ENCODE measurements around the gene PLEKHG1.

PLEKHG1 gene

GRCh38 chr6:150641398-150642139 is 41.9 kb downstream of the PLEKHG1 start:
- WGBS (ENCODE audit: extremely low coverage, insufficient coverage, insufficient read length), result no CpG with 5 or more reads among the region's 6 CpGs
- Histone ChIP-seq H3K79me2 (ENCODE audit: control insufficient read depth, insufficient read depth, low read length, poor library complexity) (no peaks in the 10 kb centered on the region), H2BK5ac (ENCODE audit: low read depth, low read length, poor library complexity) (no peak overlapping the region), H4K91ac (ENCODE audit: low read depth, low read length) (no peak overlapping the region), H3K4ac (ENCODE audit: low read depth, low read length) (no peak overlapping the region), H4K12ac (ENCODE audit: low read depth, low read length) (no peak overlapping the region), H3K9me3 (ENCODE audit: insufficient read depth, low read depth, low read length) (no peaks in the 10 kb centered on the region), H2AK5ac (ENCODE audit: low read length) (no peak overlapping the region), H3K4me1 (ENCODE audit: control insufficient read depth in 1 of 2, insufficient read depth in 2 of 2, low read length in 2 of 2) (no peaks in the 10 kb centered on the region), H2BK120ac (ENCODE audit: insufficient read depth, low read length, poor library complexity) (no peak overlapping the region), H3K18ac (ENCODE audit: low read length) (no peak overlapping the region), H3K23ac (ENCODE audit: low read length) (no peak overlapping the region), H3K4me3 (ENCODE audit: low read depth, low read length) (no peak overlapping the region), H3K9ac (ENCODE audit: low read length) (no peak overlapping the region), H4K8ac (ENCODE audit: low read depth, low read length) (no peak overlapping the region), H3K4me2 (ENCODE audit: low read length) (no peak overlapping the region), H3K36me3 (ENCODE audit: control insufficient read depth in 1 of 2, insufficient read depth in 2 of 2, low read length in 2 of 2) (no peaks in the 10 kb centered on the region), H2AFZ (ENCODE audit: insufficient read depth, low read length, poor library complexity) (no peak overlapping the region), H3K14ac (ENCODE audit: low read length) (no peak overlapping the region), H2BK12ac (ENCODE audit: low read length) (no peak overlapping the region), H3K27me3 (ENCODE audit: insufficient read depth, low read length) (no peaks in the 10 kb centered on the region), H3K27ac (ENCODE audit: low read depth, low read length) (no peak overlapping the region), H3K79me1 (ENCODE audit: low read length) (no peaks in the 10 kb centered on the region)
- DNase-seq, result no peak

DNA sequence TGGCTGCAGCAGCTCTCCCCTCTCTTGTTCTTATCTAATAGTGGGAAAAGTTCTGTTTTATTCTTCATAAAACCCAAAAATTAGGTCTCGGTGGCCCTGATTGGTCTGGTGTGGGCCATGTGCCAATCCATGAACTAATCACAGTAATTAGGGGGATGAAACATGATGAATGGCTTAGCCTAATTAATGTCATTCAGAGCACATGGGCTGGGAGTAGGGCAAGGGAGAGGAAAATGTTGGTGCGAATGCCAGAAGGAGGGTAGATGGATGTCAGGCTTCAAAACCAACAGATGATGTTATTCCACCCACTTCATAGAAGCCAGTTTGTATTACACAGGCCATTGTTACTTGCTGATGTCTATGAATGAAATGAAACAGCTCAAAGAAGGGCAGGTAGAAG is 46.5 kb downstream of the PLEKHG1 start:
- no peak overlapping the region for H4K8ac ChIP-seq (ENCODE audit: low read depth, low read length)
- no peak overlapping the region for H2BK120ac ChIP-seq (ENCODE audit: insufficient read depth, low read length, poor library complexity)
- H3K23ac ChIP-seq (ENCODE audit: low read length), result no peak overlapping the region
- H2BK12ac ChIP-seq (ENCODE audit: low read length), result no peak overlapping the region
- no peaks in the 10 kb centered on the region for H3K4me1 ChIP-seq (ENCODE audit: control insufficient read depth in 1 of 2, insufficient read depth in 2 of 2, low read length in 2 of 2)
- no peaks in the 10 kb centered on the region for H3K36me3 ChIP-seq (ENCODE audit: control insufficient read depth in 1 of 2, insufficient read depth in 2 of 2, low read length in 2 of 2)
- H3K79me1 ChIP-seq (ENCODE audit: low read length), result no peaks in the 10 kb centered on the region
- H3K4me2 ChIP-seq (ENCODE audit: low read length), result no peak overlapping the region
- DNase-seq, result no peak
- no peak overlapping the region for H3K4ac ChIP-seq (ENCODE audit: low read depth, low read length)
- H3K79me2 ChIP-seq (ENCODE audit: control insufficient read depth, insufficient read depth, low read length, poor library complexity), result no peaks in the 10 kb centered on the region
- H2AK5ac ChIP-seq (ENCODE audit: low read length), result no peak overlapping the region
- H3K9ac ChIP-seq (ENCODE audit: low read length), result no peak overlapping the region
- H3K27me3 ChIP-seq (ENCODE audit: insufficient read depth, low read length), result no peaks in the 10 kb centered on the region
- H4K91ac ChIP-seq (ENCODE audit: low read depth, low read length), result no peak overlapping the region
- H4K12ac ChIP-seq (ENCODE audit: low read depth, low read length), result no peak overlapping the region
- no peak overlapping the region for H3K27ac ChIP-seq (ENCODE audit: low read depth, low read length)
- H3K4me3 ChIP-seq (ENCODE audit: low read depth, low read length), result no peak overlapping the region
- no peaks in the 10 kb centered on the region for H3K9me3 ChIP-seq (ENCODE audit: insufficient read depth, low read depth, low read length)
- H2AFZ ChIP-seq (ENCODE audit: insufficient read depth, low read length, poor library complexity), result no peak overlapping the region
- no CpG with 5 or more reads among the region's 2 CpGs for WGBS (ENCODE audit: extremely low coverage, insufficient coverage, insufficient read length)
- no peak overlapping the region for H3K18ac ChIP-seq (ENCODE audit: low read length)
- no peak overlapping the region for H3K14ac ChIP-seq (ENCODE audit: low read length)
- H2BK5ac ChIP-seq (ENCODE audit: low read depth, low read length, poor library complexity), result no peak overlapping the region

- H3K18ac ChIP-seq (ENCODE audit: low read length), result no peak overlapping the region
- no peak overlapping the region for H4K91ac ChIP-seq (ENCODE audit: low read depth, low read length)
- H3K4me2 ChIP-seq (ENCODE audit: low read length), result no peak overlapping the region
- no peak overlapping the region for H2BK12ac ChIP-seq (ENCODE audit: low read length)
- H3K14ac ChIP-seq (ENCODE audit: low read length), result no peak overlapping the region
- no peaks in the 10 kb centered on the region for H3K79me2 ChIP-seq (ENCODE audit: control insufficient read depth, insufficient read depth, low read length, poor library complexity)
- no peak overlapping the region for H2BK120ac ChIP-seq (ENCODE audit: insufficient read depth, low read length, poor library complexity)
- H2AFZ ChIP-seq (ENCODE audit: insufficient read depth, low read length, poor library complexity), result no peak overlapping the region
- no peak overlapping the region for H4K12ac ChIP-seq (ENCODE audit: low read depth, low read length)
- no peak overlapping the region for H3K9ac ChIP-seq (ENCODE audit: low read length)
- no peaks in the 10 kb centered on the region for H3K79me1 ChIP-seq (ENCODE audit: low read length)
- no peak overlapping the region for H2BK5ac ChIP-seq (ENCODE audit: low read depth, low read length, poor library complexity)
- no peak overlapping the region for H3K4me3 ChIP-seq (ENCODE audit: low read depth, low read length)
- no peak overlapping the region for H3K23ac ChIP-seq (ENCODE audit: low read length)
- H3K4me1 ChIP-seq (ENCODE audit: control insufficient read depth in 1 of 2, insufficient read depth in 2 of 2, low read length in 2 of 2), result no peaks in the 10 kb centered on the region
- H3K4ac ChIP-seq (ENCODE audit: low read depth, low read length), result no peak overlapping the region
- H3K27ac ChIP-seq (ENCODE audit: low read depth, low read length), result no peak overlapping the region
- no peak overlapping the region for H4K8ac ChIP-seq (ENCODE audit: low read depth, low read length)
- H2AK5ac ChIP-seq (ENCODE audit: low read length), result no peak overlapping the region
- H3K36me3 ChIP-seq (ENCODE audit: control insufficient read depth in 1 of 2, insufficient read depth in 2 of 2, low read length in 2 of 2), result no peaks in the 10 kb centered on the region
- H3K27me3 ChIP-seq (ENCODE audit: insufficient read depth, low read length), result no peaks in the 10 kb centered on the region
- no peaks in the 10 kb centered on the region for H3K9me3 ChIP-seq (ENCODE audit: insufficient read depth, low read depth, low read length)
- no peak for DNase-seq
- no CpG with 5 or more reads among the region's 3 CpGs for WGBS (ENCODE audit: extremely low coverage, insufficient coverage, insufficient read length)
These were observed 47.4 kb downstream of the PLEKHG1 start for GRCh38 chr6:150647051-150647450.
